HCT116 (cell line): ENCODE results near the gene PISD.

Experiments used
- EGR1 ChIP-seq: IDR thresholded peaks from 2 replicates; pipeline ENCODE4 v1.6.1; 2012; ENCODE audit warnings: low read depth
- EZH2 ChIP-seq: fragments of 200-600 bp; sonication (generic); IDR thresholded peaks from 2 replicates; pipeline ENCODE4 v1.6.1; 2017; ENCODE audit warnings: antibody characterized with exemption, mixed run types
- EZH2phosphoT487 ChIP-seq: fragments of 200-600 bp; IDR thresholded peaks from 2 replicates; pipeline ENCODE4 v1.6.1; 2018; ENCODE audit warnings: antibody characterized with exemption, borderline replicate concordance
- POLR2A ChIP-seq: IDR thresholded peaks from 2 replicates; pipeline ENCODE4 v1.7.0; 2011; ENCODE audit warnings: borderline replicate concordance; ENCODE audit not compliant: insufficient read depth, insufficient read length; ENCODE audit errors: extremely low read depth
- YY1 ChIP-seq: IDR thresholded peaks from 2 replicates; pipeline ENCODE4 v1.6.1; 2011; ENCODE audit warnings: low read length, low read depth, moderate library complexity, mild to moderate bottlenecking; ENCODE audit not compliant: insufficient replicate concordance; ENCODE audit errors: extremely low read depth
- TF ChIP-seq, protein P1 (sequence below), 3 experiments: fragments of 200-600 bp in 1 of 3; sonication (generic) in 1 of 3; IDR thresholded peaks in 2 of 3; conservative IDR thresholded peaks in 1 of 3; 2 replicates each; pipeline ENCODE4 v1.5.1; 2012 to 2017; ENCODE audit warnings: low read depth in 2 of 3, low read length in 2 of 3, antibody characterized with exemption in 1 of 3, borderline replicate concordance in 1 of 3, control low read depth in 1 of 3, mild to moderate bottlenecking in 1 of 3, mixed read lengths in 1 of 3, mixed run types in 1 of 3, moderate library complexity in 1 of 3; ENCODE audit not compliant: insufficient read depth in 1 of 3
- TF ChIP-seq, protein P2 (sequence below): IDR thresholded peaks from 2 replicates; pipeline ENCODE4 v1.6.1; 2012; ENCODE audit warnings: low read depth
- TF ChIP-seq, protein P3 (sequence below): IDR thresholded peaks from 2 replicates; pipeline ENCODE4 v1.6.1; 2012

DNA sequence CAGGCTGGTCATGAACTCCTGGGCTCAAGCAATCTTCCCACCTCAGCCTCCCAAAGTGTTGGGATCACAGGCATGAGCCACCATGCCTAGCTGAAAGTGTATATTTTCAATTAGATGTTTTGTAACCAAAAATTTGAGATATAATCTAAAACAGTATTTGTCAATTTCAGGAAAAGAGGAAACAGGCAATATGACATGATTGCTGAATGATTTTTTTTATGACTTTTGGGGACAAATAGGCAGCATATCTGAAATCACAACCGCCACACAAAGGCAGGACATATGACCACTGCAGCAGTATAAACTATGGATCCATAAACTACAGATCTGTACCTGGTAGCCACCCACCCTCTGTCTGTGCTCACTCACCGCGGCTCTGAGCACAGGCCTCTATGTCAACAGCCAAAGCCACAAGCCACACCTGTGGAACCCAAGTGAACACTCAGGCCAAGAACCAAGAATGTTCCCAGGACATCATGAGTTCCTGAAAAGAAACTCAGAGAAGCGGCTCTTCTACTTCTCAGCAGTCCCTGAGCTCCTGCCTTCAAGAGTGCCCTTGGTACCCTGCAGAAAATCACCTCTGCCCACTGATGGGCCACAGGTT, 22.5 kb downstream of the PISD start:
- TF ChIP-seq, protein P1, sequence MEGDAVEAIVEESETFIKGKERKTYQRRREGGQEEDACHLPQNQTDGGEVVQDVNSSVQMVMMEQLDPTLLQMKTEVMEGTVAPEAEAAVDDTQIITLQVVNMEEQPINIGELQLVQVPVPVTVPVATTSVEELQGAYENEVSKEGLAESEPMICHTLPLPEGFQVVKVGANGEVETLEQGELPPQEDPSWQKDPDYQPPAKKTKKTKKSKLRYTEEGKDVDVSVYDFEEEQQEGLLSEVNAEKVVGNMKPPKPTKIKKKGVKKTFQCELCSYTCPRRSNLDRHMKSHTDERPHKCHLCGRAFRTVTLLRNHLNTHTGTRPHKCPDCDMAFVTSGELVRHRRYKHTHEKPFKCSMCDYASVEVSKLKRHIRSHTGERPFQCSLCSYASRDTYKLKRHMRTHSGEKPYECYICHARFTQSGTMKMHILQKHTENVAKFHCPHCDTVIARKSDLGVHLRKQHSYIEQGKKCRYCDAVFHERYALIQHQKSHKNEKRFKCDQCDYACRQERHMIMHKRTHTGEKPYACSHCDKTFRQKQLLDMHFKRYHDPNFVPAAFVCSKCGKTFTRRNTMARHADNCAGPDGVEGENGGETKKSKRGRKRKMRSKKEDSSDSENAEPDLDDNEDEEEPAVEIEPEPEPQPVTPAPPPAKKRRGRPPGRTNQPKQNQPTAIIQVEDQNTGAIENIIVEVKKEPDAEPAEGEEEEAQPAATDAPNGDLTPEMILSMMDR (IDR thresholded peaks at IDR 0.05 in 2 of 3, conservative IDR thresholded peaks at IDR 0.05 in 1 of 3; ENCODE audit: borderline replicate concordance in 1 of 3, insufficient read depth in 1 of 3, low read depth in 2 of 3, low read length in 2 of 3), result no peak
- TF ChIP-seq, protein P2, sequence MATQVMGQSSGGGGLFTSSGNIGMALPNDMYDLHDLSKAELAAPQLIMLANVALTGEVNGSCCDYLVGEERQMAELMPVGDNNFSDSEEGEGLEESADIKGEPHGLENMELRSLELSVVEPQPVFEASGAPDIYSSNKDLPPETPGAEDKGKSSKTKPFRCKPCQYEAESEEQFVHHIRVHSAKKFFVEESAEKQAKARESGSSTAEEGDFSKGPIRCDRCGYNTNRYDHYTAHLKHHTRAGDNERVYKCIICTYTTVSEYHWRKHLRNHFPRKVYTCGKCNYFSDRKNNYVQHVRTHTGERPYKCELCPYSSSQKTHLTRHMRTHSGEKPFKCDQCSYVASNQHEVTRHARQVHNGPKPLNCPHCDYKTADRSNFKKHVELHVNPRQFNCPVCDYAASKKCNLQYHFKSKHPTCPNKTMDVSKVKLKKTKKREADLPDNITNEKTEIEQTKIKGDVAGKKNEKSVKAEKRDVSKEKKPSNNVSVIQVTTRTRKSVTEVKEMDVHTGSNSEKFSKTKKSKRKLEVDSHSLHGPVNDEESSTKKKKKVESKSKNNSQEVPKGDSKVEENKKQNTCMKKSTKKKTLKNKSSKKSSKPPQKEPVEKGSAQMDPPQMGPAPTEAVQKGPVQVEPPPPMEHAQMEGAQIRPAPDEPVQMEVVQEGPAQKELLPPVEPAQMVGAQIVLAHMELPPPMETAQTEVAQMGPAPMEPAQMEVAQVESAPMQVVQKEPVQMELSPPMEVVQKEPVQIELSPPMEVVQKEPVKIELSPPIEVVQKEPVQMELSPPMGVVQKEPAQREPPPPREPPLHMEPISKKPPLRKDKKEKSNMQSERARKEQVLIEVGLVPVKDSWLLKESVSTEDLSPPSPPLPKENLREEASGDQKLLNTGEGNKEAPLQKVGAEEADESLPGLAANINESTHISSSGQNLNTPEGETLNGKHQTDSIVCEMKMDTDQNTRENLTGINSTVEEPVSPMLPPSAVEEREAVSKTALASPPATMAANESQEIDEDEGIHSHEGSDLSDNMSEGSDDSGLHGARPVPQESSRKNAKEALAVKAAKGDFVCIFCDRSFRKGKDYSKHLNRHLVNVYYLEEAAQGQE, result no peak
- no peak for TF ChIP-seq EZH2phosphoT487
- no peak for TF ChIP-seq POLR2A
- TF ChIP-seq EZH2, result no peak
- TF ChIP-seq YY1, result no peak
- TF ChIP-seq, protein P3, sequence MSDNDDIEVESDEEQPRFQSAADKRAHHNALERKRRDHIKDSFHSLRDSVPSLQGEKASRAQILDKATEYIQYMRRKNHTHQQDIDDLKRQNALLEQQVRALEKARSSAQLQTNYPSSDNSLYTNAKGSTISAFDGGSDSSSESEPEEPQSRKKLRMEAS, result no peak
- TF ChIP-seq EGR1, result no peak
